K562 (cell line): ENCODE measurements around the gene XPNPEP3. TPM values are rescaled to one million over a fixed set of nuclear protein-coding genes. Genes with fewer than 3 reads are reported as not detected.

Experiments used
- HNRNPLL ChIP-seq: fragments of 200-400 bp; formaldehyde crosslinking; IDR thresholded peaks from 2 replicates; pipeline ENCODE4 v1.6.1; 2017; ENCODE audit warnings: low read length, low read depth, mild to moderate bottlenecking; ENCODE audit not compliant: poor library complexity, severe bottlenecking
- NR2C1 ChIP-seq, 2 experiments: fragments of 450-650 bp; IDR thresholded peaks; 2 replicates each; pipeline ENCODE4 v1.6.1; 2017; ENCODE audit warnings: mild to moderate bottlenecking in 2 of 2, antibody characterized with exemption in 1 of 2, inconsistent platforms in 1 of 2, missing compliant biosample characterization in 1 of 2, missing genetic modification characterization in 1 of 2
- NR2C2 ChIP-seq, 2 experiments: fragments of 200-800 bp in 1 of 2; sonication (Bioruptor generic) in 1 of 2; sonication (generic) in 1 of 2; formaldehyde crosslinking in 1 of 2; IDR thresholded peaks; 2 replicates each; pipeline versions ENCODE4 v1.6.1 to v1.8.0; 2016 to 2022; ENCODE audit warnings: mild to moderate bottlenecking in 1 of 2, missing compliant biosample characterization in 1 of 2, missing genetic modification characterization in 1 of 2, missing genetic modification reagents in 1 of 2
- RBFOX2 ChIP-seq: fragments of 200-400 bp; formaldehyde crosslinking; IDR thresholded peaks from 2 replicates; pipeline ENCODE4 v1.6.1; 2017; ENCODE audit warnings: low read depth, mild to moderate bottlenecking, low read length, moderate library complexity
- TAF7 ChIP-seq: fragments of 450-650 bp; IDR thresholded peaks from 2 replicates; pipeline ENCODE4 v1.6.1; 2016; ENCODE audit warnings: missing genetic modification characterization, missing compliant biosample characterization
- TBP ChIP-seq: optimal IDR thresholded peaks from 2 replicates; pipeline ENCODE3; 2011; ENCODE audit warnings: low read depth, low read length, improper control_type of control experiment
- TGIF2 ChIP-seq: sonication (generic); formaldehyde crosslinking; IDR thresholded peaks from 2 replicates; pipeline ENCODE4 v1.8.1; 2022; ENCODE audit warnings: mild to moderate bottlenecking, missing genetic modification reagents, moderate library complexity
- ZNF12 ChIP-seq: sonication (generic); formaldehyde crosslinking; IDR thresholded peaks from 2 replicates; pipeline ENCODE4 v1.4.0; 2020; ENCODE audit warnings: mild to moderate bottlenecking, missing genetic modification reagents
- ZNF23 ChIP-seq: fragments of 250-450 bp; sonication (Bioruptor Pico); IDR thresholded peaks from 2 replicates; pipeline ENCODE4 v1.4.0; 2020; ENCODE audit warnings: mild to moderate bottlenecking
- ZSCAN29 ChIP-seq: fragments of 450-650 bp; IDR thresholded peaks from 2 replicates; pipeline ENCODE4 v1.6.1; 2017
- polyA plus RNA-seq, 8 experiments: library from polyadenylated mRNA; depleted of rRNA in 4 of 8; stranded (reverse) in 5 of 8; unstranded in 3 of 8; fragments of >200 nt; fragmentation: Nextera tagmentation in 2 of 8; fragmentation: Illumina TruSeq in 1 of 8; extraction: Ambion mirVana in 2 of 8; extraction: Trizol in 1 of 8; gene quantifications; 2 replicates each; pipeline versions ENCODE4 v1.2.1 to v1.2.3, GENCODE V29; 2011 to 2014; ENCODE audit warnings: inconsistent platforms in 1 of 8, missing spikeins in 1 of 8
- total RNA-seq, 7 experiments: library from RNA; depleted of rRNA in 6 of 7; stranded (reverse); fragments of >200 nt in 6 of 7; fragmentation: Illumina TruSeq in 2 of 7; extraction: Trizol in 2 of 7; gene quantifications; 2 replicates each; pipeline versions ENCODE4 v1.2.1 to v1.2.3, GENCODE V29; 2011 to 2021; ENCODE audit warnings: low replicate concordance in 1 of 7
- TF ChIP-seq, protein P1 (sequence below): sonication (generic); formaldehyde crosslinking; IDR thresholded peaks from 2 replicates; pipeline ENCODE4 v1.8.0; 2022; ENCODE audit warnings: mild to moderate bottlenecking, missing genetic modification reagents
- TF ChIP-seq, protein P2 (sequence below): sonication (generic); formaldehyde crosslinking; IDR thresholded peaks from 2 replicates; pipeline ENCODE4 v1.8.0; 2022; ENCODE audit warnings: mild to moderate bottlenecking, missing genetic modification reagents
- TF ChIP-seq, protein P3 (sequence below): fragments of 200-800 bp; sonication (Bioruptor generic); IDR thresholded peaks from 2 replicates; pipeline ENCODE4 v1.6.1; 2017; ENCODE audit warnings: missing genetic modification characterization, missing compliant biosample characterization
- TF ChIP-seq, protein P4 (sequence below), 3 experiments: fragments of 200-800 bp in 1 of 3; sonication (Bioruptor generic) in 1 of 3; sonication (generic) in 1 of 3; formaldehyde crosslinking in 1 of 3; IDR thresholded peaks; 2 replicates each; pipeline versions ENCODE4 v1.6.1 to v1.8.0; 2016 to 2022; ENCODE audit warnings: mild to moderate bottlenecking in 2 of 3, missing compliant biosample characterization in 2 of 3, missing genetic modification characterization in 2 of 3, missing genetic modification reagents in 1 of 3

XPNPEP3 gene
- total and polyA plus RNA-seq, 9 of the 15 experiments (the other 6 are each of a cell fraction or from before 2014, with no cell fraction given) = 9.1 to 22.6 (median 15.6) TPM

DNA sequence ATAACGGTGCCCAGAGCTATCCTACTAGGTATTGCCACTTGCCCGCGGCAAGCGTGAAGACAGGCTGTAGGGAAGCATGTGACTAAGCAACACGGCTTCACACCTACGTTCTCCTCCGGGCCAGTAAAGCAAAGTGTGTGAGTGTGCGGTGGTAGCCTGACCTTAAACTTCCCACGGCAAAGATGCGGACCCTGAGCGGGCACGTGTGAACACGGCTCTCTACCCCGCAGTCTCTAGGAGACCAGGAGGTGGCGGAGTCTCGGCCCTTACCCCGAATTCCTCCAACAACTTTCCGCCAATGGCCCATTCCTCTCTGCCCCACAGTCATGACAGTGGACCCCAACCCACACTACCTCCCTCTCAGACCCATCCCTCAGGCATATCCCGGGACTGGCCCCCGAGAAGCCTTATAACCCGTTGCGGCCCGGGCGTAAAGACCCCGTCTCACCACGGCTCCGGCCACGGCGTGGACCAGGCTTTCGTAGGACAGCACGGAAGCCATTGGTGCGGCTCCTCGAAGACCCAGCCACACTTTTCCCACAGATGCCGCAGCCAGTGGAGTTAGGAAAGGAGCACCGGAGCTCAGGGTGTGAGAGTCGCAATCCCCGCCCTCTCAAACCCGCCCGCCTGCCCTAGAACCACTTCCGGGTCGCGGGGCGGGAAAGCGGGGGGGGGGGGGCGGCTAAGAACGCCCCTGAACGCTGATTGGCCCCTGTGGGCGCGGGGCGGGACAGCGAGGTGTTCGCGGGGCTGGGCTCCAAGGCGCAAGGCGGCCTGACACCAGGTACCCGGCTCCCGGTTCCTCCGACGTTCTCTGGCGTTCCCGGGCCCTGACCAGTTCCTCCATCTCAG lies 38.0 kb upstream of the XPNPEP3 start, which contains the start of gene SLC25A17 (continued):
- TF ChIP-seq RBFOX2 (peak; percentile 80), HNRNPLL (no peak), ZSCAN29 (peak; percentile 54; the same call in 1 of the 2 replicates), TBP (peak; percentile 53), NR2C2 (CRISPR knock-in tag; IDR thresholded peaks at IDR 0.05) (peak; percentile 95), NR2C2 (tag; IDR thresholded peaks at IDR 0.05) (peak; percentile 99), TAF7 (0 out of 2 replicates have a peak, but pooled peaks have one; percentile 20), NR2C1 (IDR thresholded peaks at IDR 0.05) (peak; percentile 96), NR2C1 (tag; IDR thresholded peaks at IDR 0.05) (peak; percentile 93), ZNF12 (no peak), TGIF2 (CRISPR knock-in tag) (no peak), ZNF23 (CRISPR knock-in tag) (no peak)
- TF ChIP-seq, protein P1, sequence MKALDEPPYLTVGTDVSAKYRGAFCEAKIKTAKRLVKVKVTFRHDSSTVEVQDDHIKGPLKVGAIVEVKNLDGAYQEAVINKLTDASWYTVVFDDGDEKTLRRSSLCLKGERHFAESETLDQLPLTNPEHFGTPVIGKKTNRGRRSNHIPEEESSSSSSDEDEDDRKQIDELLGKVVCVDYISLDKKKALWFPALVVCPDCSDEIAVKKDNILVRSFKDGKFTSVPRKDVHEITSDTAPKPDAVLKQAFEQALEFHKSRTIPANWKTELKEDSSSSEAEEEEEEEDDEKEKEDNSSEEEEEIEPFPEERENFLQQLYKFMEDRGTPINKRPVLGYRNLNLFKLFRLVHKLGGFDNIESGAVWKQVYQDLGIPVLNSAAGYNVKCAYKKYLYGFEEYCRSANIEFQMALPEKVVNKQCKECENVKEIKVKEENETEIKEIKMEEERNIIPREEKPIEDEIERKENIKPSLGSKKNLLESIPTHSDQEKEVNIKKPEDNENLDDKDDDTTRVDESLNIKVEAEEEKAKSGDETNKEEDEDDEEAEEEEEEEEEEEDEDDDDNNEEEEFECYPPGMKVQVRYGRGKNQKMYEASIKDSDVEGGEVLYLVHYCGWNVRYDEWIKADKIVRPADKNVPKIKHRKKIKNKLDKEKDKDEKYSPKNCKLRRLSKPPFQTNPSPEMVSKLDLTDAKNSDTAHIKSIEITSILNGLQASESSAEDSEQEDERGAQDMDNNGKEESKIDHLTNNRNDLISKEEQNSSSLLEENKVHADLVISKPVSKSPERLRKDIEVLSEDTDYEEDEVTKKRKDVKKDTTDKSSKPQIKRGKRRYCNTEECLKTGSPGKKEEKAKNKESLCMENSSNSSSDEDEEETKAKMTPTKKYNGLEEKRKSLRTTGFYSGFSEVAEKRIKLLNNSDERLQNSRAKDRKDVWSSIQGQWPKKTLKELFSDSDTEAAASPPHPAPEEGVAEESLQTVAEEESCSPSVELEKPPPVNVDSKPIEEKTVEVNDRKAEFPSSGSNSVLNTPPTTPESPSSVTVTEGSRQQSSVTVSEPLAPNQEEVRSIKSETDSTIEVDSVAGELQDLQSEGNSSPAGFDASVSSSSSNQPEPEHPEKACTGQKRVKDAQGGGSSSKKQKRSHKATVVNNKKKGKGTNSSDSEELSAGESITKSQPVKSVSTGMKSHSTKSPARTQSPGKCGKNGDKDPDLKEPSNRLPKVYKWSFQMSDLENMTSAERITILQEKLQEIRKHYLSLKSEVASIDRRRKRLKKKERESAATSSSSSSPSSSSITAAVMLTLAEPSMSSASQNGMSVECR (CRISPR knock-in tag) = no peak
- TF ChIP-seq, protein P2, sequence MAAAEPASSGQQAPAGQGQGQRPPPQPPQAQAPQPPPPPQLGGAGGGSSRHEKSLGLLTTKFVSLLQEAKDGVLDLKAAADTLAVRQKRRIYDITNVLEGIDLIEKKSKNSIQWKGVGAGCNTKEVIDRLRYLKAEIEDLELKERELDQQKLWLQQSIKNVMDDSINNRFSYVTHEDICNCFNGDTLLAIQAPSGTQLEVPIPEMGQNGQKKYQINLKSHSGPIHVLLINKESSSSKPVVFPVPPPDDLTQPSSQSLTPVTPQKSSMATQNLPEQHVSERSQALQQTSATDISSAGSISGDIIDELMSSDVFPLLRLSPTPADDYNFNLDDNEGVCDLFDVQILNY = no peak
- TF ChIP-seq, protein P3, sequence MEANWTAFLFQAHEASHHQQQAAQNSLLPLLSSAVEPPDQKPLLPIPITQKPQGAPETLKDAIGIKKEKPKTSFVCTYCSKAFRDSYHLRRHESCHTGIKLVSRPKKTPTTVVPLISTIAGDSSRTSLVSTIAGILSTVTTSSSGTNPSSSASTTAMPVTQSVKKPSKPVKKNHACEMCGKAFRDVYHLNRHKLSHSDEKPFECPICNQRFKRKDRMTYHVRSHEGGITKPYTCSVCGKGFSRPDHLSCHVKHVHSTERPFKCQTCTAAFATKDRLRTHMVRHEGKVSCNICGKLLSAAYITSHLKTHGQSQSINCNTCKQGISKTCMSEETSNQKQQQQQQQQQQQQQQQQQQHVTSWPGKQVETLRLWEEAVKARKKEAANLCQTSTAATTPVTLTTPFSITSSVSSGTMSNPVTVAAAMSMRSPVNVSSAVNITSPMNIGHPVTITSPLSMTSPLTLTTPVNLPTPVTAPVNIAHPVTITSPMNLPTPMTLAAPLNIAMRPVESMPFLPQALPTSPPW = peak; percentile 100
- TF ChIP-seq, protein P4, sequence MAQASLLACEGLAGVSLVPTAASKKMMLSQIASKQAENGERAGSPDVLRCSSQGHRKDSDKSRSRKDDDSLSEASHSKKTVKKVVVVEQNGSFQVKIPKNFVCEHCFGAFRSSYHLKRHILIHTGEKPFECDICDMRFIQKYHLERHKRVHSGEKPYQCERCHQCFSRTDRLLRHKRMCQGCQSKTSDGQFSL (CRISPR knock-in tag; IDR thresholded peaks at IDR 0.05) = peak; percentile 70
- TF ChIP-seq, protein P4 (tag; IDR thresholded peaks at IDR 0.05) = peak in 1 of 2 experiments; percentile 96; a peak in 2 of 4 replicates
